ENCODE data around the gene CYB5D1. TPM values are rescaled to one million over a fixed set of nuclear protein-coding genes. Genes with fewer than 3 reads are reported as not detected.
A peak's percentile ranks its signal among the peaks of the same experiment; 100 is the strongest.

Gene CYB5D1
- total and polyA plus RNA-seq, 2 experiments from 2014 or later = 12.2 to 14.1 TPM

DNA sequence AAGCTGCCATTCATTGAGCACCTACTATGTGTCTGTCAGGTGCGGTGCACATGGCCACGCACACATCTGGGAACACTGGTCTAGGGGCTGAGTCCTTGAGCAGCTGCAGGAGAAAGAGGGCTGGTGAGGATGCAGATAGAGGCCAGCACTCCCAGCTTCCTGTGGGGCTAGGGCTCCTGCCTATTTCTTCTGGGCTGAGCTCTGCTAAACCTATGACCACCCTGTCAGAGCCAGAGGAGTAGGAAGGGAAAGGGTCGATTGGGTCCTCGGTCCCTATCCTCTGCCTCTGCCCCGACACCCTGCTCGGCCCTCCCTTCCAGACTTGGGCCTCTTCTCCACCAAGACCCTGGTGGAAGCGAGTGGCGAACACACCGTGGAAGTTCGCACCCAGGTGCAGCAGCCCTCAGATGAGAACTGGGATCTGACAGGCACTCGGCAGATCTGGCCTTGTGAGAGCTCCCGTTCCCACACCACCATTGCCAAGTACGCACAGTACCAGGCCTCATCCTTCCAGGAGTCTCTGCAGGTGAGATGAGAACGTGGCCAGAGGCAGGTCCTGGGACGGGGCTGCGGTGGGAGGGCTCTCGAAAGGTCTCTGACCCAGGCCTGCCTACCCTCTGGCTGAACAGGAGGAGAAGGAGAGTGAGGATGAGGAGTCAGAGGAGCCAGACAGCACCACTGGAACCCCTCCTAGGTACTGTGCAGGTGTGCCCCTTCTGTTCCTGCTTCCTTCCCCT is 6.9 kb upstream of the CYB5D1 start:
- no peak for DNase-seq (ENCODE audit: low spot score)
- Histone ChIP-seq H3K79me2 (peaks cover 47% of the 10 kb centered on the region), H3K36me3 (replicated peaks; ENCODE audit: insufficient read depth, low read depth) (no peaks in the 10 kb centered on the region), H3K27me3 (no peaks in the 10 kb centered on the region), H3K27ac (no peak overlapping the region), H3K9me3 (ENCODE audit: low read depth) (no peaks in the 10 kb centered on the region), H3K4me3 (no peak overlapping the region), H2AFZ (no peak overlapping the region), H4K20me1 (ENCODE audit: insufficient read depth, poor library complexity, severe bottlenecking) (peaks cover 62% of the 10 kb centered on the region), H3K4me2 (no peak overlapping the region), H3K9me2 (replicated peaks; ENCODE audit: insufficient read depth) (no peaks in the 10 kb centered on the region), H3K4me1 (ENCODE audit: insufficient read depth) (peaks cover 16% of the 10 kb centered on the region)
- WGBS (ENCODE audit: low lambda C conversion rate, missing lambda C conversion rate) = 94% methylated on average over 17 of the region's 17 CpGs
- TF ChIP-seq EZH2 (IDR thresholded peaks at IDR 0.05; ENCODE audit: borderline replicate concordance) (no peak), EZH2phosphoT487 (IDR thresholded peaks at IDR 0.05; ENCODE audit: low read depth, severe bottlenecking, unreplicated experiment) (no peak)
- TF ChIP-seq, protein P1, sequence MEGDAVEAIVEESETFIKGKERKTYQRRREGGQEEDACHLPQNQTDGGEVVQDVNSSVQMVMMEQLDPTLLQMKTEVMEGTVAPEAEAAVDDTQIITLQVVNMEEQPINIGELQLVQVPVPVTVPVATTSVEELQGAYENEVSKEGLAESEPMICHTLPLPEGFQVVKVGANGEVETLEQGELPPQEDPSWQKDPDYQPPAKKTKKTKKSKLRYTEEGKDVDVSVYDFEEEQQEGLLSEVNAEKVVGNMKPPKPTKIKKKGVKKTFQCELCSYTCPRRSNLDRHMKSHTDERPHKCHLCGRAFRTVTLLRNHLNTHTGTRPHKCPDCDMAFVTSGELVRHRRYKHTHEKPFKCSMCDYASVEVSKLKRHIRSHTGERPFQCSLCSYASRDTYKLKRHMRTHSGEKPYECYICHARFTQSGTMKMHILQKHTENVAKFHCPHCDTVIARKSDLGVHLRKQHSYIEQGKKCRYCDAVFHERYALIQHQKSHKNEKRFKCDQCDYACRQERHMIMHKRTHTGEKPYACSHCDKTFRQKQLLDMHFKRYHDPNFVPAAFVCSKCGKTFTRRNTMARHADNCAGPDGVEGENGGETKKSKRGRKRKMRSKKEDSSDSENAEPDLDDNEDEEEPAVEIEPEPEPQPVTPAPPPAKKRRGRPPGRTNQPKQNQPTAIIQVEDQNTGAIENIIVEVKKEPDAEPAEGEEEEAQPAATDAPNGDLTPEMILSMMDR (IDR thresholded peaks at IDR 0.05; ENCODE audit: poor library complexity) = no peak

DNA sequence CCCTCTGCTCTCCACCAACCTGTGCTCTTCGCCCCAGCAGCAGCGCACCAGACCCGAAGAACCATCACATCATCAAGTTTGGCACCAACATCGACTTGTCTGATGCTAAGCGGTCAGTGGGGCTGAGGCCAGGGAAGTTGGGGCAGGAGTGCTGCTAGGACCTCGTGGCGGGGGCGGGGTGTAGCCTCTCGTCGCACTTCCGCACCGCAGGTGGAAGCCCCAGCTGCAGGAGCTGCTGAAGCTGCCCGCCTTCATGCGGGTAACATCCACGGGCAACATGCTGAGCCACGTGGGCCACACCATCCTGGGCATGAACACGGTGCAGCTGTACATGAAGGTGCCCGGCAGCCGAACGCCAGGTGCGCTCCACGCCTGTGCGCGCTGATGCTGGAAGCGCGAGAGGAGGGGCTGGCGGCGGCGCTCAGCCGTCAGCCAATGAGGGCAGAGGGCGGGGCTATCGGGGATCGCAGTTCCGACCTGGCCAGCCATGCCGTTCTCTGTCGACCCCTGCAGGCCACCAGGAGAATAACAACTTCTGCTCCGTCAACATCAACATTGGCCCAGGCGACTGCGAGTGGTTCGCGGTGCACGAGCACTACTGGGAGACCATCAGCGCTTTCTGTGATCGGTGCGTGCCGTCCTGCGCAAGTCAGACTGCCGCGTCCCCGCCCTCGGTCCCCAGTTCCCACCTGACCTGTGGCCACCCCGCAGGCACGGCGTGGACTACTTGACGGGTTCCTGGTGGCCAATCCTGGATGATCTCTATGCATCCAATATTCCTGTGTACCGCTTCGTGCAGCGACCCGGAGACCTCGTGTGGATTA is 6.2 kb upstream of the CYB5D1 start:
- no peak for TF ChIP-seq EZH2phosphoT487 (IDR thresholded peaks at IDR 0.05; ENCODE audit: low read depth, severe bottlenecking, unreplicated experiment)
- no peak for TF ChIP-seq EZH2 (IDR thresholded peaks at IDR 0.05; ENCODE audit: borderline replicate concordance)
- TF ChIP-seq, protein P1 (IDR thresholded peaks at IDR 0.05; ENCODE audit: poor library complexity) = peak; percentile 86
- WGBS (ENCODE audit: low lambda C conversion rate, missing lambda C conversion rate) = 39% methylated on average over 60 of the region's 60 CpGs

DNA sequence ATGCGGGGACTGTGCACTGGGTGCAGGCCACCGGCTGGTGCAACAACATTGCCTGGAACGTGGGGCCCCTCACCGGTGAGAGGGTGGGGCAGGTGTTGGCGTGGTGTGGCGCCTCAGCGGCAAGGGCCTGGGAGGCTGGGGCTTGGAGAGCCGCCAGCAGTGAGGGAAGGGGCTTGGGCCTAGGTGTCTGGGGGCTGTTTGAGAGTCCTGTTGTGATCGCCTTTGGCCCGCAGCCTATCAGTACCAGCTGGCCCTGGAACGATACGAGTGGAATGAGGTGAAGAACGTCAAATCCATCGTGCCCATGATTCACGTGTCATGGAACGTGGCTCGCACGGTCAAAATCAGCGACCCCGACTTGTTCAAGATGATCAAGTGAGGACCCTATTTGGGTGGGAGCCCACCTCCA is 5.5 kb upstream of the CYB5D1 start:
- H3K4me3 ChIP-seq = no peak overlapping the region
- H3K27me3 ChIP-seq = no peaks in the 10 kb centered on the region
- H3K4me2 ChIP-seq = no peak overlapping the region
- 94% methylated on average over 19 of the region's 20 CpGs for WGBS (ENCODE audit: low lambda C conversion rate, missing lambda C conversion rate)
- H3K27ac ChIP-seq = no peak overlapping the region
- H3K9me2 ChIP-seq (replicated peaks; ENCODE audit: insufficient read depth) = no peaks in the 10 kb centered on the region
- TF ChIP-seq EZH2 (IDR thresholded peaks at IDR 0.05; ENCODE audit: borderline replicate concordance) (no peak), EZH2phosphoT487 (IDR thresholded peaks at IDR 0.05; ENCODE audit: low read depth, severe bottlenecking, unreplicated experiment) (no peak)
- TF ChIP-seq, protein P1 (IDR thresholded peaks at IDR 0.05; ENCODE audit: poor library complexity) = no peak
- H2AFZ ChIP-seq = no peak overlapping the region
- peak; percentile 9 for DNase-seq (ENCODE audit: low spot score)
- peaks cover 53% of the 10 kb centered on the region for H4K20me1 ChIP-seq (ENCODE audit: insufficient read depth, poor library complexity, severe bottlenecking)
- no peaks in the 10 kb centered on the region for H3K36me3 ChIP-seq (replicated peaks; ENCODE audit: insufficient read depth, low read depth)
- peaks cover 36% of the 10 kb centered on the region for H3K79me2 ChIP-seq
- peaks cover 24% of the 10 kb centered on the region for H3K4me1 ChIP-seq (ENCODE audit: insufficient read depth)
- no peaks in the 10 kb centered on the region for H3K9me3 ChIP-seq (ENCODE audit: low read depth)

More for the DNA sequence above, 6.2 kb upstream of the CYB5D1 start:
- Histone ChIP-seq H3K27me3 (no peaks in the 10 kb centered on the region), H3K9me2 (replicated peaks; ENCODE audit: insufficient read depth) (no peaks in the 10 kb centered on the region), H3K9me3 (ENCODE audit: low read depth) (no peaks in the 10 kb centered on the region), H3K4me2 (no peak overlapping the region), H3K4me3 (no peak overlapping the region), H2AFZ (no peak overlapping the region), H3K27ac (no peak overlapping the region), H3K4me1 (ENCODE audit: insufficient read depth) (peaks cover 24% of the 10 kb centered on the region), H3K79me2 (peaks cover 41% of the 10 kb centered on the region), H4K20me1 (ENCODE audit: insufficient read depth, poor library complexity, severe bottlenecking) (peaks cover 54% of the 10 kb centered on the region), H3K36me3 (replicated peaks; ENCODE audit: insufficient read depth, low read depth) (no peaks in the 10 kb centered on the region)
- DNase-seq (ENCODE audit: low spot score) = peak; percentile 97
